Stimulated activated CD8-positive, alpha-beta memory T cell treated with anti-CD3 and anti-CD28 coated beads, Interleukin-12 subunit alpha, Interleukin-12 subunit beta, amount 100 ng/mL, for 24 hours (primary cell): ENCODE results near the gene FOXP1.
A peak's percentile ranks its signal among the peaks of the same experiment; 100 is the strongest.
"Not testable (repeated sequence)": the region's sequence is repeated elsewhere in the genome, so short reads cannot be mapped to it uniquely, and the experiment has no call there.

Experiments used
- DNase-seq: peaks from one replicate; pipeline ENCODE4 v3.0.0-alpha.2; 2020; ENCODE audit errors: extremely low read depth

The FOXP1 gene

GRCh38 chr3:71330505-71330904 lies 253.0 kb downstream of the FOXP1 start:
- DNase-seq, result no peak

DNA sequence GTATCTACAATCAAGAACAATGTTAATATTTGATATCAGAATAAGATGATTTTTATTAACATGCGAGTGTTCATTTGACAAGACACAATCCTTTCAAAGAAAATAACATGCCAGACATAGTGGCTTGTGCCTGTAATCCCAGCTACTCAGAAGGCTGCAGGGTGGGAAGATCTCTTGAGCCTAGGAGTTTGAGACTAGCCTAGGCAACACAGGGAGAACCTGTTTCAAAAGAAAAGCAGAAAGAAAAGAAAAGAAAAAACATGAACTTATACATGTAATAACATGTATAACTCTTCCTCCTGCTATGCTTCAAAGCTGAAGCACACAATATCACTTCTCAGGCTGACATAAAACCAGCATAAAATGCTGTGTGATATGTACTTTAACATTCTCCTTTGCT lies 253.7 kb downstream of the FOXP1 start:
- no peak for DNase-seq

DNA sequence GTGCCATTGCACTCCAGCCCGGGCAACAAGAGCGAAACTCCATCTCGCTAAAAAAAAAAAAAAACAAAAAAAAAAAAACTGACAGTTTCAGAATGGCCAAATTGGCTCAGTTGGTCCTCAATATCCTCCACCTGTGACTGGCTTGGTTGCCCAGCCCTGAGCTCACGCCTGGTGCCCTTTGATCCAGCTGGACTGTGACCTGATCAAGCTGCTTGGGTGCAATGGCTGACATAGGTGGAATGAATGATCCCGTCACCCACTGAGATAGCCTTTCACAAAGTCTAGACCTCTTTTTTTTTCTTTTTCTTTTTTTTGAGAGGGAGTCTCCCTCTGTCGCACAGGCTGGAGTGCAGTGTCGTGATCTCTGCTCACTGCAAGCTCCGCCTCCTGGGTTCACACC lies 254.6 kb downstream of the FOXP1 start:
- no peak for DNase-seq

GRCh38 chr3:71327936-71328335 lies 255.6 kb downstream of the FOXP1 start:
- DNase-seq, result no peak

DNA sequence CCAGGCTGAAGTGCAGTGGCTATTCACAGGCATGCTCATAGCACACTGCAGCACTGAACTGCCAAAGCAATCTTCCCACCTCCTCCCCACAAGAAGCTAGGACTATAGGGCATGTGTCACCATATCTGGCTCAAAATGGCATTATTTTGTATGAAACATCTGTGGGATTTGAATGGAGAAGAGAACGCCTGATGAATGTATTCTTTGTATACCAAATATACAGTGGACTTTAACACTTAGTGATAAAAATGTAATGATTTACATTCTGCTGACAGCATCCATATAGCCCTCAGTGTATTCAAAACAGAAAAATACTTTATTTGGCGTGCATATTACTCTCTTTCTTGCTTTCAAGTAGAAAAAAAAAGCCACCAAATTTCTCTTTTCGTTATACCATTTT lies 257.8 kb downstream of the FOXP1 start:
- no peak for DNase-seq

- not testable (repeated sequence) for DNase-seq
These were observed 259.3 kb downstream of the FOXP1 start for GRCh38 chr3:71324224-71324623.

DNA sequence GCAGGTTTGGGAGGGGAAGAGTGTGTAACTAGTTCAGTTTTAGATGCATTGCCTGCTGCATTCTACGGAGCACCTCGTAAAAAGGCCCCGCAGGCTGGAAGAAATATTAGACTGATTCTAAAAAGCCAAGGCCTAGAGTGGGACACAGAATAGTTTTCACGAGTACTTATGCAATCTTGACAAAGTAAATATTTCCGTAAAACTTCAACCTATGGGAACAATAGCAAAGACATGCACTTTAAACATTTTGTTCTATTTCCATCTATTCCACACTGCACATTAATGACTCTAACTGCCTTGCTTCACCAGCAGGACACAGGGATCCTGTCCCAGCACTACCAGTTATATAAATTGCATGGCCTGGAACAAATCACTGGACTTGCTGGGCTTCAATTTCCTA lies 260.0 kb downstream of the FOXP1 start:
- no peak for DNase-seq

DNA sequence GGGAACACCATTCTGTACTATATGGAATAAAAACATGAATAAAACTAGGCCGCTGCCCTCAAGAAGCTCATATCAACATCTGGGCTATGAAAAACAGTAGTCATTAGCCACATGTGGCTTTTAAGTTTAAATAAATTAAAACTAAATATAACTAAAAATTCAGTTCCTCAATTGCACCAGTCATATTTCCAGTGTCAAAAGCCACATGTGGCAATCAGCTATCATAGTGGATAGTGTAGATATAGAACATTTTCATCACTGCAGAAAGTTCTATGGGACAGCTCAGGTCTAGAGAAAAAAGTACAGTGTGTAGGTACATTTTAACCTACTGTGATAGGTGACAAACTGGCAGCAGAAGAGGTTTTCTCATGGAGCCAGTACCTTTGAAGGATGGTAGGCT lies 261.4 kb downstream of the FOXP1 start:
- DNase-seq, result no peak

DNA sequence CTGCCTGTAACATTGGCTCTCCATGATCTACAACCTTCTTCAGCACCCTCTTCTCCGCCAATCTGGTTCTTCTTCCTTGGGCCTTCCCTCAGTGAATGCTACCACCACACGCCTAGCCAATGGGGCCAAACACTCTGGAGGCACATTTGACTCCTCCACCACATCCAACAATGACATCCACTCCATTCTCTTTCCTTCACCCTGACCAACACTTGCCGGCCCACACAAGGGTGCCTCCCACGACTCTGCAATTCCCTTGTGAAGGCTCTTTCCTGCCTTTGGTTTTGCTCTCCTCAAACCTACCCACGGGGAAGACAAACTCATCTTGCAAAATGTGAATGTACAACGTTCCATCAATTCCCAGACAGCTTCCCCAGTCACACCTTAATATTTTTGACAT lies 263.8 kb downstream of the FOXP1 start:
- no peak for DNase-seq

DNA sequence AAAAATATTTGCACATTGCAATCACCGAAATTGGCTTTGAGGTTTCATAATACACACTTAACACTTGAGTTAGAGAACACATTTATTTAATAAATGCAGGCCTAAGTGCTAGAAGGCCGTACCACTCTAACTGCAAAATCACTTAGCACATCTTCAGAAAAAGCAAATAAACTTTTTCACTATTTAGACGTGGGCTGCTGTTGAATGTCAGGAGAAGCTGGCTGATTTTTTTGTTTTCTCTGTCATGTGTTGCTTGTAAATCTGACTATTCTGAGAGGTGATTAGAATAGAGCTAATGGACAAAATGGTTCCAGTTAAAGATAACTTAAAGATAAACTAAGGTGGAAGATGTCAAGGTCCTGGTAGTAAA lies 265.1 kb downstream of the FOXP1 start:
- no peak for DNase-seq

DNA sequence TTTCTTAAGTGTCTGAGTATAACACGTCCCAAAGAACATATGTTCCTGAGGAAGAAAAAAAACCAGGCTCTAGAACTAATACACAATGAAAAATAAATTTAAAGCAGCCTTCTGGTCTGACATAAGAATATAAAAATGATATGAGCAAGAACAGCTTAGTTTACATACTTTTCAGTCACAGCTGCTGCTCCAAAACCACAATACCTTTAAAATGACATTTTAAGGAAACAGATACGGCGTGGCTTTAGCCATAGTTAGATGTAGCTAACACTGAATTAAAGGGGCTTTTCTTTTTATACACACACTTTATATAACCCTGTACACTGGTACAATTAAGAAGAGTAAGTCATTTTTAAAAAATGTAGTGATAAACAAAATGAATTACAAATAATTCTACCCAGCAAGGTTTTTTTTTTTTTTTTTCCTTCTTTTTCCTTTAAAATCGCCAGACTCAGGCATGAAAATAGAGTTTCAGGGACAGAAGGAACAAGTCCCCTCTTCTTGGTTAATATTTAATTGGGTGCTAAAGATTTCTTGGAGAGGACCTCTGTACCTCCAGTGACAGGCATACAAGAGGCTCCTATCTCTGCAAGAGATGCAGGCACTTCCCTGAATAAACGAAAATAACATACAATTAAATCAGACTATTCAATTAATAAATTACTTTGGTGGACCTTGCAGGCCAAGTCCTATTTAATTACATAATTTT lies 265.6 kb downstream of the FOXP1 start:
- no peak for DNase-seq

- no peak for DNase-seq
These were observed 266.4 kb downstream of the FOXP1 start for GRCh38 chr3:71317140-71317539.

DNA sequence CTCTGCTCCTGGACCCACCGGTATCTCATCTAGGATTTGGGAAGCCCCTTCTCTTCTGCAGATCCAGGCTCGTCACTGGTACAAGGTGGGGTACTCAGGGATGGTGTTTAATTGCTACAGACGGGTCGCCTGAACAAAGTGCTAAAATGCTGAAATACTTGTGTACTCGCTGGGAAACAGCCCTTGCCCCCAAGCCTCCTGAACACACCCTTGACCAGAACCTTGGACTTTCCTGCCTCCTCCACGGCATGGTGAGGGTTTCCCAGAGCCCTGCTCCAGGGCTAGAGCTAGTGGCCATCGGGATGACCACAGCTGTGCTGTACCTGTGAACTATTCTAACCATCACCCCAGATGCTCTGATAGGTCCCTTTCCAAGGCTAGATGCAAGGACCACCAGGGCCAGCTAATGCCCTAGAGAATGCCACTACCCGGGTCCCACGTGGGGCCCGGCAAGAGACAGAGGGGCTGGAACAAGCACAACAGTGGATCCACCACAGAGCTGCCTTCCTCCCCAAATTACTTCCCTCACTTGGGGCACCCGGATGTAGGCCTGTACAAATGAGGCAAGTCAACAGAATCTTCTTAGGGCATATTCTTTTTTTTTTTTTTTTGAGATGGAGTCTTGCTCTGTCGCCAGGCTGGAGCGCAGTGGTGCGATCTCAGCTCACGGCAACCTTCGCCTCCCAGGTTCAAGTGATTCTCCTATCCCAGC lies 267.3 kb downstream of the FOXP1 start:
- DNase-seq, result no peak

DNA sequence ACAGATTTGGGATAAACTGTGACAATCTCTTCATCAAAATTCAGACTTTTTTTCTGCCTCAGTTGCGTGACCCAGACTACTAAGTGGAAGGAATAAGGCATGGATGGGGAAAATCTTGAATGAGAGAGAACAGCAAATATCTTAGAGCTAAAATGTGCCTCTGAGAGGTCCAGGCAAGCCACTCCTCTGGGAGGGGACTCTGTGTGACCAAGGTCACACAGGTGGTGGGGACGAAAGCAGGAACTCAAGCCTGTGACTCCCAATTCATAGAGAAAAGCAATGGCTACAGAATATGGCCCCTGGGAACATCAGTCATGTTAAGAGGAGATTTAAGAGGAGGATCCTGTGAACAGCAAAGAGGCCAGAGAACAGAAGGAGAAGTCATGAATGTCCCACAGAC lies 268.1 kb downstream of the FOXP1 start:
- DNase-seq, result no peak

- no peak for DNase-seq
These were observed 269.7 kb downstream of the FOXP1 start for GRCh38 chr3:71313844-71314243.

- no peak for DNase-seq
These were observed 271.1 kb downstream of the FOXP1 start for GRCh38 chr3:71312461-71312860.

GRCh38 chr3:71311661-71312046 lies 271.9 kb downstream of the FOXP1 start:
- no peak for DNase-seq

- no peak for DNase-seq
These were observed 272.4 kb downstream of the FOXP1 start for GRCh38 chr3:71310980-71311660.

GRCh38 chr3:71310359-71310979 lies 273.1 kb downstream of the FOXP1 start:
- no peak for DNase-seq

DNA sequence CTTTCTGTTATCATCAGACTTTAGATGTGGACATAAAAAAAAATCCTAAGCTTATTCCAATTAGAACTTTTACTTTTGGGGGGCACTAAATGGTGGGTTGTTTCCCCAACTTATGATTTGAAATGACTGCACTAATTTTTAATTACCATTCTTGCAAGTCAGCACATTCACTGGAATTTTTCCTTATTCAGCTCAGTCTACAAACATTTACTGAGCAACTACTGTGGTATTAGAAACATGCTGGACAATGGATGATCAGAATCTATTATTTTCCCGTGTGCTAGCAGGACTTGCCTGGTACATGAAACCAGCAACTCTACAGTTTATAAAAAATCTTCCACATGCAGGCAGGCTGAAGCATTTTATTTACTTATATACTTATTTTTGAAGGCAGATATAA lies 273.6 kb downstream of the FOXP1 start:
- no peak for DNase-seq

GRCh38 chr3:71309342-71309741 lies 274.2 kb downstream of the FOXP1 start:
- peak; percentile 26 for DNase-seq

- no peak for DNase-seq
These were observed 274.7 kb downstream of the FOXP1 start for GRCh38 chr3:71308836-71309235.
